Endothelial cell of umbilical vein (primary cell): ENCODE data around the gene BCAP31. TPM values are rescaled to one million over a fixed set of nuclear protein-coding genes. Genes with fewer than 3 reads are reported as not detected.

Source experiments
- BruUV-seq: library from RNA; stranded (reverse); fragments of 400-500 nt; replicated peaks from 2 replicates; lab custom pipeline; 2021; lab: Mats Ljungman, UMichigan
- CTCF ChIA-PET: fragments of 300-600, 350-600 bp; sonication (Branson Sonifier 250); formaldehyde crosslinking; loops from one replicate; lab custom pipeline; 2021; ENCODE audit warnings: antibody characterized with exemption, inconsistent platforms; lab: Charles Lee
- POLR2A ChIA-PET: fragments of 300-600, 350-600 bp; sonication (Branson Sonifier 250); formaldehyde crosslinking; loops from one replicate; lab custom pipeline; 2021; ENCODE audit warnings: antibody characterized with exemption, inconsistent platforms; lab: Charles Lee
- DNase-seq: peaks from one replicate; pipeline ENCODE4 v3.0.0-alpha.2; 2011; ENCODE audit warnings: low read depth, low spot score
- FAIRE-seq: peaks from 2 replicates; lab custom pipeline; 2011; peaks lifted over from hg19 to GRCh38; lab: Jason Lieb, UNC
- H2AFZ ChIP-seq: 2 replicates; pipeline ENCODE4 v1.6.0; 2012; ENCODE audit warnings: low read depth, low read length, control low read depth, inconsistent platforms
- H3K27ac ChIP-seq: 2 replicates; pipeline ENCODE4 v1.5.1; 2011; ENCODE audit warnings: low read depth, mild to moderate bottlenecking, control low read depth, low read length, moderate library complexity; ENCODE audit not compliant: insufficient read depth
- H3K27me3 ChIP-seq, 2 experiments: 2 replicates each; pipeline versions ENCODE4 v1.6.0 to v1.6.1; 2011; ENCODE audit warnings: low read length in 2 of 2, mixed read lengths in 1 of 2; ENCODE audit not compliant: control insufficient read depth in 2 of 2, insufficient read depth in 2 of 2
- H3K36me3 ChIP-seq, 2 experiments: 2 replicates in 1 of 2; 3 replicates in 1 of 2; pipeline ENCODE4 v1.5.1; 2011; ENCODE audit warnings: low read length in 2 of 2, mild to moderate bottlenecking in 1 of 2, moderate library complexity in 1 of 2; ENCODE audit not compliant: control insufficient read depth in 2 of 2, insufficient read depth in 2 of 2; ENCODE audit errors: extremely low read depth in 1 of 2
- H3K4me1 ChIP-seq: 3 replicates; pipeline ENCODE4 v1.5.1; 2011; ENCODE audit warnings: mild to moderate bottlenecking, low read length; ENCODE audit not compliant: control insufficient read depth, insufficient read depth; ENCODE audit errors: extremely low read depth
- H3K4me2 ChIP-seq: 2 replicates; pipeline ENCODE4 v1.6.1; 2011; ENCODE audit warnings: low read length, control low read depth, mixed read lengths; ENCODE audit not compliant: insufficient read depth
- H3K4me3 ChIP-seq, 3 experiments: fragments of 200-600 bp in 1 of 3; sonication (generic), shearing (Covaris generic) in 1 of 3; replicated peaks in 1 of 3; 2 replicates each; pipeline ENCODE4 v1.5.1; 2011 to 2016; ENCODE audit warnings: control low read depth in 3 of 3, low read length in 3 of 3, mild to moderate bottlenecking in 2 of 3, inconsistent platforms in 1 of 3, low read depth in 1 of 3, moderate library complexity in 1 of 3; ENCODE audit not compliant: insufficient read depth in 1 of 3
- H3K79me2 ChIP-seq: 2 replicates; pipeline ENCODE4 v1.6.0; 2012; ENCODE audit warnings: low read length, inconsistent platforms; ENCODE audit not compliant: control insufficient read depth, insufficient read depth
- H3K9ac ChIP-seq: replicated peaks from 2 replicates; pipeline ENCODE3; 2011; ENCODE audit warnings: low read length, control low read depth; ENCODE audit not compliant: insufficient read depth; ENCODE audit errors: extremely low read depth
- H3K9me1 ChIP-seq: replicated peaks from 3 replicates; pipeline ENCODE4 v1.6.0; 2011; ENCODE audit warnings: mild to moderate bottlenecking, low read length; ENCODE audit not compliant: control insufficient read depth, insufficient read depth; ENCODE audit errors: extremely low read depth
- H3K9me3 ChIP-seq: replicated peaks from 2 replicates; pipeline ENCODE4 v1.5.1; 2012; ENCODE audit warnings: low read length, inconsistent platforms; ENCODE audit not compliant: control insufficient read depth, insufficient read depth
- H4K20me1 ChIP-seq: replicated peaks from 2 replicates; pipeline ENCODE3; 2011; ENCODE audit warnings: mild to moderate bottlenecking, low read length; ENCODE audit not compliant: control insufficient read depth, insufficient read depth; ENCODE audit errors: extremely low read depth
- CTCF ChIP-seq, 2 donors: IDR thresholded peaks; 1 replicate in 1 of 2; 2 replicates in 1 of 2; pipeline ENCODE4 v1.5.1; 2011; ENCODE audit warnings: low read length in 2 of 2, mild to moderate bottlenecking in 2 of 2, moderate library complexity in 2 of 2, control low read depth in 1 of 2, inconsistent platforms in 1 of 2, low read depth in 1 of 2; ENCODE audit not compliant: insufficient read depth in 1 of 2; ENCODE audit errors: extremely low read depth in 1 of 2
- FOS ChIP-seq: IDR thresholded peaks from 2 replicates; pipeline ENCODE4 v1.6.1; 2011; ENCODE audit warnings: mild to moderate bottlenecking, low read length, moderate library complexity, borderline replicate concordance; ENCODE audit not compliant: insufficient read depth
- MYC ChIP-seq: IDR thresholded peaks from one replicate; pipeline ENCODE4 v1.6.1; 2011; ENCODE audit warnings: mild to moderate bottlenecking, low read depth, low read length
- POLR2AphosphoS5 ChIP-seq: IDR thresholded peaks from 2 replicates; pipeline ENCODE4 v1.6.1; 2012; ENCODE audit warnings: low read depth, mild to moderate bottlenecking, control low read depth, low read length, moderate library complexity; ENCODE audit not compliant: insufficient read depth
- dilution Hi-C: fragments of 300-500 bp; cut with MboI; formaldehyde crosslinking; loops from one replicate; pipeline ENCODE4 v1.15.0; 2019; ENCODE audit warnings: low sequenced_read_pairs; ENCODE audit not compliant: extremely low pct_ligation_motif_present
- intact Hi-C: fragments of 100-400 bp; cut with micrococcal nuclease; formaldehyde crosslinking; loops from one replicate; pipeline ENCODE4 v1.10.0; 2022
- polyA plus RNA-seq, 4 experiments: library from polyadenylated mRNA; depleted of rRNA in 3 of 4; stranded (reverse) in 3 of 4; unstranded in 1 of 4; fragments of >200 nt; gene quantifications; 2 replicates each; pipeline versions ENCODE4 v1.2.1 to v1.2.3, GENCODE V29; 2011 to 2012; ENCODE audit warnings: missing spikeins in 1 of 4
- total RNA-seq: library from RNA; stranded (reverse); gene quantifications from 2 replicates; pipeline ENCODE4 v1.2.3, GENCODE V29; 2021

BCAP31 gene
- total and polyA plus RNA-seq, 2 donors (not counting 3 experiments of a cell fraction or from before 2014, with no cell fraction given), result 169 to 203 TPM

GRCh38 chrX:153769865-153770600 lies 45.8 kb upstream of the BCAP31 start:
- no peaks in the 10 kb centered on the region for H3K9me3 ChIP-seq
- no peak overlapping the region for H3K4me3 ChIP-seq
- POLR2A ChIA-PET, result no interaction called here
- DNase-seq, result no peak
- TF ChIP-seq POLR2AphosphoS5, result no peak
- no peak for TF ChIP-seq FOS
- no peak for TF ChIP-seq MYC
- no peak for TF ChIP-seq CTCF (IDR thresholded peaks at IDR 0.05; ENCODE audit: extremely low read depth in 1 of 2, insufficient read depth in 1 of 2, low read depth in 1 of 2, low read length in 2 of 2)
- H3K27me3 ChIP-seq, result no peaks in the 10 kb centered on the region
- H4K20me1 ChIP-seq, result no peaks in the 10 kb centered on the region
- H3K27ac ChIP-seq, result no peak overlapping the region
- H3K9me1 ChIP-seq, result no peaks in the 10 kb centered on the region
- H3K36me3 ChIP-seq, result peaks cover 0 to 17% of the 10 kb centered on the region in 2 experiments
- no peaks in the 10 kb centered on the region for H3K79me2 ChIP-seq
- no peak overlapping the region for H2AFZ ChIP-seq
- intact Hi-C loops (loop anchor here (10.0 kb wide), 1 partner anchor 275 kb away; no protein-coding TSS in a partner anchor), dilution Hi-C loops (no loop called here)
- CTCF ChIA-PET, result no interaction called here
- BruUV-seq, result no TSS peak
- peaks cover 12% of the 10 kb centered on the region for H3K4me1 ChIP-seq
- no peak for FAIRE-seq
- no peak overlapping the region for H3K9ac ChIP-seq
- no peak overlapping the region for H3K4me2 ChIP-seq
